HG03060 (cell line): ENCODE data around the gene POLR3E.
"Not testable (repeated sequence)": the region's sequence is repeated elsewhere in the genome, so short reads cannot be mapped to it uniquely, and the experiment has no call there.

Experiments
- ATAC-seq: cut with Tn5 transposase; IDR thresholded peaks from one replicate; pipeline ENCODE4 v1.9.1; 2021; ENCODE audit warnings: low read depth, moderate number of reproducible peaks; ENCODE audit not compliant: unreplicated experiment

POLR3E gene

DNA sequence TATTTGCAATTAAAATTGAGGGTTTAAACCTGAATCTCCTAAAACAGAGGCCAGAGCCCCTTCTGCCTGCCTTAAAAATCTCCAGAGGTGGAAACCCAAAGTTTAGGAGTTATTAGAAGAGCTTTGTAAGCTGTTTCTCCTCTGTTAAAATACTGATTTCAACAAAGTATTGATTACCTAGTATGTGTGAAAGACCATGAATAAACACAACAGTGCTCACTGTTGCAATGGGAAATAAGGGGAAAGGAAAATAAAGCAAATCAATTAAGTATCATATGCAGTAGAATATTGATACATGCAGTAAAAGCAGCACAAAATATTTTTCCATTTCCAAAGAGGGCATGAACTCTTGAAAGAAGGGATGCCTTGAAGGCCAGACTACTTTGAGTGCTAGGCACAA, 62.5 kb downstream of the POLR3E start:
- ATAC-seq = no peak

DNA sequence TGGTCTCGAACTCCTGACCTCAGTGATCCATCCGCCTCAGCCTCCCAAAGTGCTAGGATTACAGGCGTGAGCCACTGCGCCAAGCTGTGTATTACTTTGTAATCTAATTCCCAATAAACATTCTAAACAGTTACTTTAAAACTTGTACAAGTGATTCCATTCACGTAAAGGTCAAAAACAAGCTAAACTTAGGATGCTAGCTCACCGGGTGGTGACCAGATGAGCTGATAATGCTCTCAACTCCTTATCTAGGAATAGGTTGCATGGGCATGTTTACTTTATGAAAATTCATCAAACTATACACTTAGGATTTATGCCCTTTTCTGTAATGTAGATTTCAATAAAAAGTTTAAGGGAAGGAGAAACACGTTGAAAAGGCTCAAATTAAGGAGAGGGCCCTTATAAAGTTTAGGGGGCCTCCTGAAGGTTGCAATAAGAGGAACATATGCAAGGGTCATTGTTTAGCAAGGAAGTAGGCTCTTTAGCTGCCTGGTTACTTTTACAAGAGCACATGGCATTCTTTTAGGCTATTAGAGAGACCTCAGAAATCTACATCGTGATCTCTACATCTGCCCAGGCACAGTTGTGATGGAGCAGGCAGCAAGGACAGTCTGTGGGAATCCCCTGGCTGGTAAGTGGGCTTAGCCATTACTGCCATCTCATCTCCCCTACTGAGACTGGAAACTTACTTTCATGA, 63.9 kb downstream of the POLR3E start:
- ATAC-seq = no peak

DNA sequence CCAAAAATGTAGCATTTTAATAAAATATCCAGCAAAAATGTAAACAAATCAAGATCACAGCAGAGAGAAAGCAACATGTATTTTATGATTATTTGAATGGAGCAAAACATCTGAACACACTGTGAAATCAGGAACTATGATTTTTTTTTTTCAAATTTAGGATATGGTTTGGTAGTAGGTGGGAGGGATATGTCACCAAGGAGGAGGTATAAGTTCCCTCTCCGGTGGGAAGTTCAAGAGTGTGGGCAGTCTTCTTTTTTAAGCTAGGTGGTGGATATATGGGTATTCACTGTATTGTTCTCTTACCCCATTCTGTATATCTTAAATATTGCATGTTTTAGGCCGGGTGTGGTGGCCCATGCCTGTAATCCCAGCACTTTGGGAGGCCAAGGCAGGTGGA, 67.0 kb downstream of the POLR3E start:
- ATAC-seq = no peak

DNA sequence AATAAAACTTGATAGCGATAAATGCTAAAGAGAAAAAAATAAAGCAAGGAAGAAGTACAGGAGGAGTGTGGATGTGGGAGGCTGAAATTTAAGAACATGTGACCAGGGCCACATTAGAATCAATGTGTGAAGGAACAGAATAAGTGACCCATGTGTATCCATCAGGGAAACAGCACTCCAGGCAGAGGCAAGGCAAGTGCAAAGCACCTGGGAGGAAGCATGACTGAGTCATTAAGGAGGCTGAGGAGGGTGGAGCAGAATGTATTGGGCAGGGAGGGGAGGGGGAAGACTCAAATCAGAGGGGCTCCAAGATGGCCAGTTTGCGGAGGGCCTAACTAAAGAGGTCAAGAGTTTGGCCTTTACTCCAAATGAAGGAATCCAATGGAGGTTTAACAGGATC, 69.2 kb downstream of the POLR3E start:
- no peak for ATAC-seq

DNA sequence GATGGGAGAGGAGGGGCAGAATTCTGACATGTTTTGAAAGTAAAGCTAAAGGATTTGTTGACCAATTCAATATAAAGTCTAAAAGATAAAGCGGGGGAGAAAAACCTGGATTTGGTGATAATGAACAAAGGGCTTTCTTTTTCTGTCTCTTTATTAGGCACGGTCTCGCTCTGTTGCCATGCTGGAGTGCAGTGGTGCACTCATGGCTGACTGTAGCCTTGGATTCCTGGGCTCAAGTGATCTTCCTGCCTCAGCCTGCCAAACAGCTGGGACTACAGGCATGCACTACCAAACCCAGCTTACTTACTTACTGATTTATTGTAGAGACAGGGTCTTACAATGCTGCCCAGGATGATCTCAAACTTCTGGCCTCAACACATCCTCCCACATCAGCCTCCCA, 69.7 kb downstream of the POLR3E start:
- ATAC-seq = no peak

DNA sequence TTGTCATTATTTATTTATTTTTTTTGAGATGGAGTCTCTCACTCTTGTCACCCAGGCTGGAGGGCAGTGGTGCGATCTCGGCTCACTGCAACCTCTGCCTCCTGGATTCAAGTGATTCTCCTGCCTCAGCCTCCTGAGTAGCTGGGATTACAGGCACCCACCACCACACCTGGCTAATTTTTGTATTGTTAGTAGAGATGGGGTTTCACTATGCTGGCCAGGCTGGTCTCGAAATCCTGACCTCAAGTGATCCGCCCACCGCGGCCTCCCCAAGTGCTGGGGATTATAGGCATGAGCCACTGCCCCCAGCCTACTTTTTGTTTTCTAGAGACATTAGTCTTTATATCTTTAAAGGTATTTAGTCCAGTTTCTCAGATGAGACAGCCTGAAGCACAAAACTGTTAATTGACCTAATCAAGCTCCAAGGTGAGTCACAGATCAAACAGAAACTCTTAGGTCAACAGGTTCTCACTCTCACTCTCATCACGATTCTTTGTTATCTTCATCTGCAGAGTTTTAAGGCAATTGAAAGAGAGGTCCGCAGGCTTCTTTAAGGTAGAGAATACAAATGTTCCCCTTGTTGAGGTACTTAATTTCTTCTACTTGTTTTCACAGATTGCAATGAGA, 71.1 kb downstream of the POLR3E start:
- ATAC-seq = not testable (repeated sequence)

DNA sequence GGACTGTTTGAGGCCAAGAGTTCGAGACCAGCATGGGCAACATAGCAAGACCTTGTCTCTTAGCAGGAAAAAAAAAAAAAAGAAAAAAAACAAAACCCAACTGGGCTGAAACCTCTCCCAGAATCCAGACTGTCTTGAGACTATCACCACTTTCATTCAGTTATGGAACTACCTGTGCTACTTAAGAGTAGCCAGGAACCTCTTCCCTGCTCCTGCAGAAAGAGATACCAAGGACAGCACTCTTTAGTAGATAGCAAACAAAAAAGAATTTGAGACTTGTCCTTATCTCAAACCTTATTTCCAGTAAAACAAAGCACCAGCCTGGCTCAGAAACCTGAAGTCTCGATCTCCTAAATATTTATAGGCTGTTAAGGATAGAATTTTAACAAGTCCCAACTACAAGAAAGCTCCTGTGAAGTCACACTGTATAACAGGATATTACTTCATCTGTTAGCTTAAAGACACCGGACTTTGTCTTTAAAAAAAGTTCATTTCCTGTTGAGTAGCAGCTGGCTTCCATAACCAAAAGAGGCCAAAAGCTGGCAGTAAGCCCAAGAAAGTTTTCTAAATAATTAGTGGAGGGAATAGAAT, 72.1 kb downstream of the POLR3E start:
- ATAC-seq = no peak

DNA sequence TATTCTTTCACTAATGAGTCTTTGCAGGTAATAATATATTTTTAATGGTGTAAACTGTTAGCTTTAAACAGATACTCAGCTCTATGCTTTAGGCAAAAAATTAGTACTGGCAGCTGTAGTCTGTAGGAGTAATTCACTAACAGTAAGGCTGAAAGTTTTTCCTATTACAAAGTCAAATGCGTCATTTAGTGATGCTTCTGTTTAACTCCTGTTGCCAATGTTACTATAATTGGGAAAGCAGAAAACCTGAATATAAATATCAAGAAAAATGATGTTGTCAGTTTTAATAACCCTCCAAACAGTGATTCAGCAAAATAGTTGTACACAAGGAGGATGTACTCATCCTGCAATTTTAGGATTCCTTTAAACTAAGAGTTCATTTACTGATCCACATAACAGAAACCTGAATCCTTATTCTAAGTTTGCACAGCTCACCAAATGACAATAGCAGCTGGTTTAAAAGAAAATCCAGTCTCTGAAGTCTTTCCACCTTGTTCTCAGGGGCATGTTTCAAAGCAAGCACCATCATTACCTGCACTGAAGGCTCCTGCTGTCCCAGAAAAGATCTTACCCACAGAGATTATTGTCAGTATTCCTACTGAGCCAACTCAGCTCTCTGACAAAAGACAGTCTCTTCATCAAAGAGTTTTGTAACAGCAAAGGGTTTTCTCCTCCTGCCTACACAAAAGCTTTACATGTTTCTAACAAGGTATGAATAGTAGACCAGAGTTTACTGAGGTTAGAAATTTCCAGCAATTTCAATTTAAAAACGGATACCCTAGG, 73.0 kb downstream of the POLR3E start:
- no peak for ATAC-seq

DNA sequence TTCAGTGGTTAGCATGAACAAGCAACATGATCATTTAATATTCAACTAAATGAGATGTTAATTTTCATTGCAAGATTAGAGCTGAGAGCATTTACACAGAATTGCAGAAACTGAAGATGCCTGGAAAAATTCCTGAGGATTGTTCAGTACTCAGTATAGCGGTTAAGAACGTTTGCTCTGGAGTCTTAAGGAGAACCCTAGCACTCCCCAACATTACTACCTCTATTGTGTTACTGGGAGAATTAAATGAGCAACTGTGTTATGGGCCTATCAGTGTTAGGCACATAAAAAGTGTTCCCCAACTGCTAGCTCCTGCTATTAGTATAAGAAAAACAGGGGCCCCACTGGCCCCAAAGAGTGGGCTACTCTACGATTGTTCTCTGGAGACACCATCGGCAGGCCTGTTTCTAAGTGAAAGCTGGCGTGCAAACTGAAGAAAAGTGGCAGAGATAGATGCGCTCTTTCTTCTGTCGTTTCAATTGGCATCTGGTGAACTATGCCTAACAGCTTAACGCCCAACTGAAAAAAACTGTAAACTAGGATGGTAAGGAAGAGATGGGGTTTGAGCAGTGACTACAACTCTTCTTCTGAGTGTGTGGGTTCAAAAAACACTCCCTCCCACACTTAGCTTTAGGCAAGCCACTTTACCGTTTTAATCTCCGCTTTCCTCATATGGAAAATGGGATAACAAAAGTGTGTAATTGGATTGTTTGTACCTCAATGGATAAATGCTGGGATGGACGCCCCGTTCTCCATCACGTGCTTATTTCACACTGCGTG, 75.9 kb downstream of the POLR3E start:
- ATAC-seq = no peak

DNA sequence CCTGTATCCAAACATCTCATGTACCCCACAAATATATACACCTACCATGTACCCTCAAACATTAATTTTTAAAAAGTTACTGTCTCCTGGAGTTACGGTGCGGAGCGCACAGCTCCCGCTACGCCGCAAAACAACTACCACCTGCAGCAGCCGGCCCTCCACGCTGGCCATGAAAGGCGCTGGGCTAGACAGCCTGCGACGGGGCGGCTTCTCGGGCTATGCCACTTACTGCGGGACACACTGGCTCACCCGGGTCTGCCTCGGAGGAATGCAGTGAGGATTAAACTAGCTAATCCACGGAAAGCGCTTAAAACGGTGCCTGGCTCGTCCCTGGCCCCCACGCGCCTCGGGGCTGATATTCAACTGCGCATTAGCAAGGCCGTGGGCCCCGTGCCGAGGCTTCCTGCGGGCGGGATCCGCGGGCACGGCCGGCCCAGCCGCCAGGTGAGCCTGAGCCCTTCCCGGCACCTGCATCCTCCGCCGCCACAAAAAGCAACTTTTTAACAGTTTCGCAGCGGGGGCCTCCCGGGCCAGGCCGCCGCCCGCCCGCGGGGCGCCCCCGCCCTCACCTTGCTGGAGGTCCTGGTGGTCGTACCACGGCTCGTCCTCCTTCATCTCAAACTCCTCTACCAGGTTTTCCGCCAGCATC, 76.6 kb downstream of the POLR3E start:
- ATAC-seq = no peak

DNA sequence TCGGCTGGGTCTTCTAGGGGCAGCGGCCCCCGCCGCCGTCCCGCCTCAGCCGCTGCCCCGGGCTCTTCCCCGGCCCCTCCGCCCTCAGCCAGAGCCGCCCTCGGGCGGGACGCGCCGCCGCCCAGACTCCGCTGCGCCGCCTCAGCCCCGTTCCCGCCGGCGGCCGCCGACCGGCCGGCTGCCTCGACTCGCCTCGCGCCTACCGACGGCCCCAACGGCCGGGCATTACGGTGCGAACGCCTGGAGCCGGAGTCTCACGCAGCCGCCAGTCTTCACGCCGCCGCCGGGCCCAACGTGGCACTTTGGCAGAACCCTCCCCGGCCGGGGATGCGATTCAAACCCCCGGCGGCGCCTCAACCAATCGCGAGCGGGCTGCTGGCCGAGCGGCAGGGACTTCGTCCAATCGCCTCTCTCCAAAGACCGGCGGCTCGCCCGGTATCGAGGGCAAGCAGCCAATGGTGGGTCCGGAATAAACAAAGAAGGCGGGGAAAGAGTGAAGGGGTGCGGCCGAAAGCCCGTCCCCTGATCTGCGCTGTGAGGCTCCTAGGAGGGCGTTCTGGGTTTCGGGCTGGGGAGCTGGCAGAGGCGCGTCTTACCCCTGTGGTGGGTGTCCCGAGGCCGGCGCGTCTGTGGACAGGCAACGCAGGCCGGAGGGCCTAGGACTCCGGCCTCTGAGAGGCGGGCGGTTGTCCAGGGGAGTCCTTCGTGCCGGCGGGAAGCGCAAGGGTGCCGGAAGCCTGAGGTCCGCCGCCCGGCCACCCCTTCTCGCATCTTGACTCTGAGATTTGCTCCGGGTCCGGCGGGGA, 77.3 kb downstream of the POLR3E start, which contains the start of gene CDR2:
Gene CDR2 (minus strand): TSS at position 309 of the 806 bp plus-strand sequence. CDS start 310 bp downstream, outside the sequence.
- peak; percentile 89 for ATAC-seq

DNA sequence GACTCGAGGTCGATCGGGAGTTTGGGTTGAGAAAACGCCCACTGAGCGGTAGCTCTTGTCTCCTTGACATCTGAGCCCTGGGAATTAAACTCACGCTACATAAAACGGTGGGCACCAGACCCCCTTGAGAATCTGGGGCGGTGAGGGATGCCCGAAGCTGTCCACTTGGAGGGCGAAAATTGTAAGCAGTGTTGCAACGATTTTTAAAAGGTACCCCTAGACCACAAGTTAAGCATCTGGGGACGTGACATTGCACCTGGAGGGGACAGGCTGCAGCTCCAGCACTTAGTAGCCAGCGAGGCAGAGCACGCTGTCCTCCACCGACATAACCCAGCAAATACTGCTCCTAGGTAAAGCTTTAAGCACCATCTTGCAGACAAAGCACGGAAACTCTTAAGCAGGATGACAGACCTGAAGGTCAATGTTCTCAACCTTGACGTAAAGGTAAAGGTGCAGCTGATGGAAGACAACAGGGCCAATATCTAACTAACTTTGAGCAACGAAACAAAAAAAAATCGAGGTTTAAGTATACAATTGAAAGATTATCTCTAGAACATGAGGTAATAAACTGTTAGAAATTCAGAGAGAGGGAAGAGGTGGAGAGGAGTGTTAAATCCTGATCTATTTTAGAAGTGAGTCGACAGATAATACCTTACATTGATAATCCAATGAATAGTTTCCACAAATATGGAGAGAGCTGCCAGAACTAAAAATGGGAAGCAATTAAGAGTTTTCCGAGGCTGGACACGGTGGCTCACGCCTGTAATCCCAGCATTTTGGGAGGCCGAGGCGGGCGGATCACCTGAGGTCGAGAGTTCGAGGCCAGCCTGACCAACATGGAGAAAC, 78.1 kb downstream of the POLR3E start:
- ATAC-seq = no peak

DNA sequence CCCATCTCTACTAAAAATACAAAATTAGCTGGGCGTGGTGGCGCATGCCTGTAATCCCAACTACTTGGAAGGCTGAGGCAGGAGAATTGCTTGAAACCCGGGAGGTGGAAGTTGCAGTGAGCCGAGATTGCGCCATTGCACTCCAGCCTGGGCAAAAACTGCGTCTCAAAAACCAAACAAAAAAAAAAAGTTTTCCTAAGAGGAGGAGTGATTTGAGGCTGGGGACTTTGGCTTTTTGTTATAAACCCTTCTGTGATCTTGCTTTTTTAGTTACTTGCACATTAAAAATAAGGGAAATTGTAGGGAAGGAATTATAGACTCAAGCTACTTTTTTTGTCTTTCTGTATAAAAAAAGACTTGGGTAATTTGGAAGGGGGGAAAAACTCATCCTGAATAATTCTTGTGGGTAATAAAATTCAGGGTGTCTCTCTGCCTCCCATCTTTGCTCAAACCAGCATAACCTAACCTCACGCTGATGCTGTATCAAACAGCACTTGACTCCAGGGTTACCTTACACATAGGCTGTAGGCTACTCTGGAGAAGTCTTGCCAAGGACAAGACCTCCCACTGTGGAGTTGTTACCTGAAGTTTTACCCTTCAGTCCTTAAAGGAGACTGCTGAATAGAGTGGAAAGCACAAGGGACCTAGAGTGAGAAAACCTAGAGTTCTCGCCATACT, 78.9 kb downstream of the POLR3E start:
- ATAC-seq = no peak

DNA sequence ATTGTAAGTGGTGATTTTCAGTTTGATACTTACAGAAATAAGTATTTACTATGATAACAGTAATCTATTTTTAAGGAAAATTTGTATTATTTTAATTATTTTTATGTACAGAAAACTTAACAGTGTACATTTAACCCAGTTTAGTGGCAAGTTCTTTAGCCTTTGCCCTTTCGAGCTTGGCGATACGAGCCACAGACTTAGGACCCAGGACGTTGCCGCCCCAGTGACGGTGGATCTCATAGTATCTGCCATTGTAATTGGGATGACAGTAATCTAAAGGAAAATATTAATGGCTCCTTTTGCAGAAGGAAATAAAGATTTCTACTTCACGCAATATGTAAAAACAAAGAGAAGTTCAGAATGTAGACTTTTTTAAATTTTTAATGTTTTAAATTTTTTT, 82.4 kb downstream of the POLR3E start:
- no peak for ATAC-seq

DNA sequence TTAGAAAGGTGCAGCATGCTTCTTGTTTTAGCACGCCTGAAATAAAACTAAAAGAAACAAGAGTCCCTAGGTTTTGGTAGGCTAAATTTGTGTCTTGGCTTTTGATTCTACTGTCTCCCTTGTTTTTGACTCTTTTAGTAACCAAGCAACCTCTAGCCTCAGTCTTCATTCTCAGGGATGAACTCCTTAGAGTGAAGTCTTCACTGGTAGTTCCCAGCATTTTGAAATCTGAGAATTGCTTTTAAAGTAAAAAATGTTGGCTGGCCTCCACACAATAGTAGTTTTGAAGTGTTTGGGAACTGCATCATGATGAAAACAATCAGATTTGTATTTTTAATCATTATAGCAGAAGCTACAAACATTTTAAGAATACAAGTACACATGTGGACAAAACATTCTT, 83.3 kb downstream of the POLR3E start:
- no peak for ATAC-seq

DNA sequence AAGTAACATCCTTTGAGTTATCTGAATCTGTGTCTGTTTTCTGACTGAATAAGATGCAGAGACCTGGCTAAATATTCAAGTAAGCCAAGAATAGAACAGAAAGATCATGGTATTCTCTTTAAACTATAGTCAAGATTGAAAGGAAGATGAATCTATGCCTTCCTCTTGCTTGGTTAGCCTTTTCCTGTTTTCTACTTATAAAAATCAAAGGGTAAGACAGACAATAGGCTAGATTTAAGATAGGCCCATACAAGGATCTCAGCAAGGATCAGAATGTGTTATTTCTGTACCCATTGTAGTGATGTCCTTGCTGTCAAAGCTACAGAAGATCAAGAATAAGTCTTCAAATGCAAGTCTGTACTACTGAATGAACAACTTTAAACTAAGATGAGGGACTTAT, 84.2 kb downstream of the POLR3E start:
- no peak for ATAC-seq

DNA sequence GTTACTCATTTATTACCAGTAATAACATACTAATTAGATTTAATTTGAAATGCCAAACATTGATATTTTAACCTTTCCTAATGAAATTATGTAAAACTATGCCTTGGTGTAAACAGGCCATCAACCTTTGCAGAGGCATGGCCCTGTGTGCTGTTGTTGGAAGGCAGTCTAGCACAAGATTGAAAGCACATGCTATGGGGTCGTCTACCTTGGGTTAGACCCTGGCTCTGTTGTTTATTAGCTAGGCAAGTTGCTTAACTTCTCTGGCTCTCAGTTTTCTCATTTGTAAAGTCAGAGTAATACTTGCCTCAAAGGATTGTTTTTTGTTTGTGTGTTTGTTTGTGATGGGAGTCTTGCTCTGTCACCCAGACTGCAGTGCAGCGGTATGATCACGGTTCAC, 86.6 kb downstream of the POLR3E start:
- no peak for ATAC-seq
